Brain pericyte (primary cell): ENCODE data around the gene OR10X1.

ENCODE experiments used
- DNase-seq: peaks from one replicate; pipeline ENCODE4 v3.0.0-alpha.2; 2012; ENCODE audit warnings: low read depth, low spot score

Gene OR10X1

GRCh38 chr1:158579733-158580132, at the start of gene OR10X1:
Gene OR10X1, minus strand, starts transcription at chr1:158579899. Its CDS starts 0 bp downstream, at chr1:158579899.
- DNase-seq = no peak

GRCh38 chr1:158613764-158614163, 34.1 kb upstream of the OR10X1 start:
- no peak for DNase-seq

- no peak for DNase-seq
These were observed 32.2 kb upstream of the OR10X1 start for GRCh38 chr1:158611916-158612315.

- no peak for DNase-seq
These were observed 27.6 kb upstream of the OR10X1 start for GRCh38 chr1:158607296-158607695.

- DNase-seq = no peak
These were observed 25.3 kb upstream of the OR10X1 start, which contains the start of gene OR10Z1 for GRCh38 chr1:158604968-158605367. Gene OR10Z1, plus strand, starts transcription at chr1:158605268. Its CDS starts 1,171 bp downstream, at chr1:158606439.

- no peak for DNase-seq
These were observed 21.0 kb upstream of the OR10X1 start for GRCh38 chr1:158600735-158601134.

GRCh38 chr1:158586942-158587341, 7.2 kb upstream of the OR10X1 start:
- DNase-seq = no peak

- no peak for DNase-seq
These were observed 4.3 kb upstream of the OR10X1 start for GRCh38 chr1:158583962-158584361.

- no peak for DNase-seq
These were observed 2.1 kb downstream of the OR10X1 start for GRCh38 chr1:158577561-158577960.

GRCh38 chr1:158572226-158572625, 7.5 kb downstream of the OR10X1 start:
- no peak for DNase-seq

GRCh38 chr1:158570480-158570879, 9.2 kb downstream of the OR10X1 start, which contains the start of gene OR6P1:
Gene OR6P1, minus strand, starts transcription at chr1:158570580. Its CDS starts 6,976 bp downstream, at chr1:158563604.
- DNase-seq = no peak

GRCh38 chr1:158564608-158565007, 15.1 kb downstream of the OR10X1 start:
- no peak for DNase-seq

GRCh38 chr1:158563853-158564252, 15.8 kb downstream of the OR10X1 start:
- no peak for DNase-seq

GRCh38 chr1:158559696-158560095, 20.0 kb downstream of the OR10X1 start:
- DNase-seq = no peak

GRCh38 chr1:158554352-158554751, 25.3 kb downstream of the OR10X1 start, which contains the start of gene OR6Y1:
Gene OR6Y1, minus strand, starts transcription at chr1:158554405. Its CDS starts 6,300 bp downstream, at chr1:158548105.
- DNase-seq = no peak

- DNase-seq = no peak
These were observed 27.4 kb downstream of the OR10X1 start for GRCh38 chr1:158552296-158552695.

GRCh38 chr1:158547533-158547932, 32.2 kb downstream of the OR10X1 start:
- DNase-seq = no peak

- DNase-seq = no peak
These were observed 42.1 kb downstream of the OR10X1 start for GRCh38 chr1:158537609-158538008.

GRCh38 chr1:158534496-158534895, 45.2 kb downstream of the OR10X1 start:
- DNase-seq = no peak
